A549 (cell line): Measurements from ENCODE around the gene CTNNA3.

Source experiments
- CEBPB ChIP-seq, 2 experiments: fragments of >200 bp in 1 of 2; sonication (Bioruptor Twin) in 1 of 2; formaldehyde crosslinking in 1 of 2; IDR thresholded peaks; 2 replicates each; pipeline ENCODE4 v1.6.1; 2012 to 2016
- CTCF ChIP-seq: fragments of >200 bp; sonication (Bioruptor Twin); formaldehyde crosslinking; IDR thresholded peaks from 3 replicates; pipeline ENCODE4 v1.5.1; 2016
- HOXB13 ChIP-seq: fragments of 250-450 bp; sonication (Bioruptor Pico); IDR thresholded peaks from 2 replicates; pipeline ENCODE4 v1.5.0; 2020; ENCODE audit warnings: low read depth, mild to moderate bottlenecking, moderate library complexity
- MYC ChIP-seq: IDR thresholded peaks from 2 replicates; pipeline ENCODE4 v1.6.1; 2012; ENCODE audit warnings: mild to moderate bottlenecking, inconsistent platforms, low read length, improper control_type of control experiment, borderline replicate concordance
- POLR2A ChIP-seq: IDR thresholded peaks from 2 replicates; pipeline ENCODE4 v1.6.1; 2012; ENCODE audit warnings: mild to moderate bottlenecking, low read length
- SMC3 ChIP-seq: fragments of >200 bp; sonication (Bioruptor Twin); formaldehyde crosslinking; IDR thresholded peaks from 3 replicates; pipeline ENCODE4 v1.6.1; 2018; ENCODE audit warnings: inconsistent platforms

GRCh38 chr10:65940816-65941662, 1755.0 kb downstream of the CTNNA3 start:
- no peak for TF ChIP-seq CTCF
- no peak for TF ChIP-seq POLR2A
- TF ChIP-seq CEBPB (IDR thresholded peaks at IDR 0.05) = no peak
- TF ChIP-seq MYC = no peak
- TF ChIP-seq HOXB13 (CRISPR knock-in tag) = no peak
- no peak for TF ChIP-seq SMC3
